A673 (cell line): ENCODE measurements around the gene ZNF462. TPM values are rescaled to one million over a fixed set of nuclear protein-coding genes. Genes with fewer than 3 reads are reported as not detected.
A peak's percentile ranks its signal among the peaks of the same experiment; 100 is the strongest.

Source experiments
- BruUV-seq: library from RNA; stranded (reverse); fragments of 400-500 nt; replicated peaks from 2 replicates; lab custom pipeline; 2021; lab: Mats Ljungman, UMichigan
- CTCF ChIA-PET: fragments of 300-600 bp; sonication (Branson Sonifier 250); formaldehyde crosslinking; loops from one replicate; lab custom pipeline; 2022; ENCODE audit warnings: antibody characterized with exemption; lab: Charles Lee
- POLR2A ChIA-PET: fragments of 300-600 bp; sonication (Branson Sonifier 250); formaldehyde crosslinking; loops from one replicate; lab custom pipeline; 2022; ENCODE audit warnings: antibody characterized with exemption; ENCODE audit not compliant: low non-redundant PET; lab: Charles Lee
- DNase-seq: peaks from one replicate; pipeline ENCODE4 v3.0.0-alpha.2; 2015; ENCODE audit warnings: low spot score
- H3K27ac ChIP-seq: fragments of 200-600 bp; sonication (generic); 2 replicates; pipeline ENCODE4 v1.5.1; 2016; ENCODE audit warnings: mixed run types, low read depth, mild to moderate bottlenecking, mixed read lengths, antibody characterized with exemption, low read length; ENCODE audit not compliant: poor library complexity, severe bottlenecking
- H3K27me3 ChIP-seq: fragments of 200-600 bp; sonication (generic); replicated peaks from 2 replicates; pipeline ENCODE4 v1.6.1; 2017; ENCODE audit warnings: mixed run types, low read depth, mild to moderate bottlenecking, mixed read lengths, antibody characterized with exemption, low read length; ENCODE audit not compliant: insufficient read depth, poor library complexity
- H3K36me3 ChIP-seq: fragments of 200-600 bp; sonication (generic); 2 replicates; pipeline ENCODE4 v1.6.1; 2016; ENCODE audit warnings: mixed run types, mild to moderate bottlenecking, mixed read lengths, antibody characterized with exemption, low read length; ENCODE audit not compliant: insufficient read depth, poor library complexity, severe bottlenecking
- H3K4me1 ChIP-seq: fragments of 200-600 bp; sonication (generic); 2 replicates; pipeline ENCODE4 v1.6.1; 2017; ENCODE audit warnings: mixed run types, mild to moderate bottlenecking, mixed read lengths, antibody characterized with exemption, low read length; ENCODE audit not compliant: insufficient read depth, poor library complexity, severe bottlenecking
- H3K4me3 ChIP-seq: fragments of 200-600 bp; sonication (generic); 2 replicates; pipeline ENCODE4 v1.5.1; 2016; ENCODE audit warnings: low read depth, mixed run types, mild to moderate bottlenecking, mixed read lengths, low read length; ENCODE audit not compliant: poor library complexity, severe bottlenecking
- H3K9me3 ChIP-seq: fragments of 200-600 bp; sonication (generic); 2 replicates; pipeline ENCODE4 v1.6.1; 2016; ENCODE audit warnings: mixed run types, low read depth, mild to moderate bottlenecking, mixed read lengths, antibody characterized with exemption, low read length; ENCODE audit not compliant: poor library complexity, severe bottlenecking
- CTCF ChIP-seq: fragments of 300-800, 200-600 bp; sonication (generic); conservative IDR thresholded peaks from 2 replicates; pipeline ENCODE4 v1.5.1; 2017; ENCODE audit warnings: low read depth, mild to moderate bottlenecking, antibody characterized with exemption, low read length, moderate library complexity, mixed read lengths
- EZH2 ChIP-seq: fragments of 200-600 bp; sonication (generic); IDR thresholded peaks from 2 replicates; pipeline ENCODE4 v1.6.1; 2017; ENCODE audit warnings: borderline replicate concordance, low read depth, mild to moderate bottlenecking, mixed read lengths, antibody characterized with exemption, low read length; ENCODE audit not compliant: poor library complexity, severe bottlenecking
- intact Hi-C: fragments of 100-400 bp; cut with micrococcal nuclease; formaldehyde crosslinking; loops from one replicate; pipeline ENCODE4 v1.10.0; 2022; ENCODE audit not compliant: unreplicated experiment
- total RNA-seq: library from RNA; stranded (reverse); gene quantifications from 2 replicates; pipeline ENCODE4 v1.2.3, GENCODE V29; 2021

Gene ZNF462
- total RNA-seq, 1 experiment from 2014 or later, result 40.5 TPM

GRCh38 chr9:106878081-106878837 is 15.3 kb downstream of the ZNF462 start:
- no TSS peak for BruUV-seq
- Histone ChIP-seq H3K9me3 (no peaks in the 10 kb centered on the region), H3K4me1 (peaks cover 5% of the 10 kb centered on the region), H3K4me3 (no peak overlapping the region), H3K36me3 (no peaks in the 10 kb centered on the region), H3K27me3 (no peaks in the 10 kb centered on the region), H3K27ac (no peak overlapping the region)
- ChIA-PET POLR2A (no interaction called here), CTCF (no interaction called here)
- DNase-seq, result no peak
- intact Hi-C loops, result no loop called here
- no peak for TF ChIP-seq CTCF
- TF ChIP-seq EZH2, result no peak

GRCh38 chr9:106878934-106879333 is 16.0 kb downstream of the ZNF462 start:
- Histone ChIP-seq H3K9me3 (no peaks in the 10 kb centered on the region), H3K4me1 (peaks cover 6% of the 10 kb centered on the region), H3K27ac (no peak overlapping the region), H3K4me3 (no peak overlapping the region), H3K36me3 (no peaks in the 10 kb centered on the region), H3K27me3 (no peaks in the 10 kb centered on the region)
- CTCF ChIA-PET, result no interaction called here
- intact Hi-C loops, result no loop called here
- BruUV-seq, result no TSS peak
- peak; percentile 39 for DNase-seq
- no peak for TF ChIP-seq CTCF
- TF ChIP-seq EZH2, result no peak
- POLR2A ChIA-PET, result no interaction called here

- H3K27ac ChIP-seq, result no peak overlapping the region
- CTCF ChIA-PET, result no interaction called here
- no TSS peak for BruUV-seq
These were observed 16.5 kb downstream of the ZNF462 start for GRCh38 chr9:106879439-106879882.

More at GRCh38 chr9:106879439-106879882, 16.5 kb downstream of the ZNF462 start:
- TF ChIP-seq EZH2, result no peak
- no peak for TF ChIP-seq CTCF
- Histone ChIP-seq H3K27me3 (no peaks in the 10 kb centered on the region), H3K4me1 (peaks cover 10% of the 10 kb centered on the region), H3K36me3 (no peaks in the 10 kb centered on the region), H3K9me3 (no peaks in the 10 kb centered on the region), H3K4me3 (no peak overlapping the region)
- POLR2A ChIA-PET, result no interaction called here
- no peak for DNase-seq
- intact Hi-C loops, result no loop called here
